ACC112 (cell line): ENCODE data around the gene ANKS1A.
A peak's percentile ranks its signal among the peaks of the same experiment; 100 is the strongest.

Source experiments
- H2AFZ ChIP-seq: fragments of 200-600 bp; sonication (generic); one replicate; pipeline ENCODE4 v1.6.0; 2017; ENCODE audit warnings: antibody characterized with exemption, low read length; ENCODE audit not compliant: unreplicated experiment
- H3K27ac ChIP-seq: fragments of 200-600 bp; sonication (generic); 2 replicates; pipeline ENCODE4 v1.5.1; 2014; ENCODE audit warnings: low read depth, mild to moderate bottlenecking, antibody characterized with exemption, low read length, moderate library complexity
- H3K27me3 ChIP-seq: fragments of 200-600 bp; sonication (generic); 2 replicates; pipeline ENCODE4 v1.6.1; 2014; ENCODE audit warnings: mild to moderate bottlenecking, antibody characterized with exemption, low read length, moderate library complexity, mixed read lengths; ENCODE audit not compliant: insufficient read depth
- H3K36me3 ChIP-seq: fragments of 200-600 bp; sonication (generic); 2 replicates; pipeline ENCODE4 v1.6.1; 2016; ENCODE audit warnings: mild to moderate bottlenecking, antibody characterized with exemption, low read length, moderate library complexity, mixed read lengths; ENCODE audit not compliant: insufficient read depth
- H3K4me1 ChIP-seq: fragments of 200-600 bp; sonication (generic); one replicate; pipeline ENCODE4 v1.6.1; 2016; ENCODE audit warnings: low read length, mixed read lengths; ENCODE audit not compliant: insufficient read depth, unreplicated experiment, control insufficient read depth
- H3K4me3 ChIP-seq: fragments of 200-600 bp; sonication (generic); 2 replicates; pipeline ENCODE4 v1.5.1; 2014; ENCODE audit warnings: mild to moderate bottlenecking, low read depth, low read length
- H3K79me2 ChIP-seq: fragments of 200-600 bp; sonication (generic); one replicate; pipeline ENCODE4 v1.6.0; 2016; ENCODE audit warnings: low read length; ENCODE audit not compliant: control insufficient read depth, unreplicated experiment, insufficient read depth

ANKS1A gene

DNA sequence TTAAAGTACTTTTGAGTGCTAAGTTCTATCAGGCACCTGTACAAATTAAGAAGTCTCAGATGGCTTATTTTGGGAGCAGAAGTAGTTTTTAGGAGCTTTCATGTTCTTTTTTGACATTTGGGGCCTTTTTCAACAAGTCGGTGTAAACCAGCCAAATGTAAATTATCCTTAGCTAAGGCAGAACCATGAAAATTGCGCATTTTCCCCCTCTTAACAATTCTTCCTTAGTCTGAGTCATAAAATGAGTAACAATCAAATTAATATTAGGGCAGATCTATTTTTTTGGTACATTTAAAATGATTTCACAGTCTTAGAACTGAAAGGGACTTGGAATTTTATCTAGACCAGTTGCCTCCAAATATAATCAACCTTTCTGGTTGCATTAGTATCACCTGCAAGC is 87.2 kb downstream of the ANKS1A start:
- Histone ChIP-seq H3K4me3 (no peak overlapping the region), H3K36me3 (no peaks in the 10 kb centered on the region), H3K4me1 (peaks cover under 1% of the 10 kb centered on the region), H3K27me3 (no peaks in the 10 kb centered on the region), H2AFZ (no peak overlapping the region), H3K79me2 (no peaks in the 10 kb centered on the region), H3K27ac (no peak overlapping the region)

DNA sequence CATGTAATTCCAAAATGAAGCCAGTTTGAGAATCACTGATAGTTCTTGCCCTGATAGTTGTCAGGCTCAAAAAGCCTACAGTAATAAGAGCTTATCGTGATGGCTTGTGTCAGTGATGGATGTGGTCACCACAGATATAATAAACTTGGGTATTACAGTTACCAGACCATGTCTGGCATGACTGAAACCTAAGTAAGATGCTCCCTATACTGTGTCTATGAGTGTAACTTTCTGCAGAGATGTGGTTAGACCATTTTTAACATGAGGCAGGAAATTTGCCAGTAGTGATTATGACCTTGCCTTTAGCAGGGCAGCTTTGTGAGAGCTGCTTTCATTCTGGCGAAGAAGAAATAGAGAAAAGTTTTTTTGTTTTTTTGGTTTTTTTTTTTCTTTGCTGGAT is 90.2 kb downstream of the ANKS1A start:
- no peak overlapping the region for H2AFZ ChIP-seq
- no peaks in the 10 kb centered on the region for H3K36me3 ChIP-seq
- peaks cover 8% of the 10 kb centered on the region for H3K4me1 ChIP-seq
- H3K27me3 ChIP-seq, result no peaks in the 10 kb centered on the region
- no peak overlapping the region for H3K27ac ChIP-seq
- no peak overlapping the region for H3K4me3 ChIP-seq
- H3K79me2 ChIP-seq, result no peaks in the 10 kb centered on the region

DNA sequence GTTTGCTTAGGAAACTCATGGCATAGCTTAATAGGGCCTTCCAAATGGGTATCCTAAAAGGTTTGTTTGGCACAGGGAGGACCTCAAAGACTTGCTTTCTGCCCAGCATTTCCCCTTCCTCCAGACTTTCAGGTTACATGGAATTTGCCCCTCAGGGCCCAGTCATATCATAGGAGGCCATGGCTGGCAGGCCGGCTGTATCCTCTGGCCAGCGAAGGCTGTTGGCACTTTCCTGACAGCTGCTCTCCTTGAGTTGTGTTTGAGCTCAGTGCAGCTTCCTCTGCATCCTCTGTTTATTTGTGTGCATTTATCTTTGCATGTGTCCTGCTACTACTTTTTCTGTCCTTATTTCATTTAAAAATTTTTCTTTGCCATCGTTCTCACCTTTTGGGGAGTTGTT is 90.9 kb downstream of the ANKS1A start:
- H3K79me2 ChIP-seq, result no peaks in the 10 kb centered on the region
- no peak overlapping the region for H3K4me3 ChIP-seq

DNA sequence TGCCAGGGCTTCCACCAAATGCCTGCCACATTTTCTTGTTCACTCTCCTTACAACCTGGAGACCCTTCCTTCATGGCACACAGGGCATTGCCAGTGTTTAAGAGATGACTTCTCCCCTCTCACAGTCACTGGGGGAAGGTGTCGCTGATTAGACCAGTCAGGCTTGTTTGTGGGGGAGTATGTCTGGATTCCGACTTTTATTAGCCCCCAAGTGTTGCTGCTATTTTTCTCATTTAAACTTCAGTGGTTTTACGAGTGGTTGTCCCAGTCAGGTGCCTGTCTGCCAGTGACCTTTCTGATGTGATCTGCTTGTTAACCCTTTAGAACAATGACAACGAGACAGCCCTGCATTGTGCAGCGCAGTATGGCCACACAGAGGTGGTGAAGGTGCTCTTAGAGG is 92.3 kb downstream of the ANKS1A start:
- peaks cover 8% of the 10 kb centered on the region for H3K4me1 ChIP-seq
- no peak overlapping the region for H3K27ac ChIP-seq
- H3K79me2 ChIP-seq, result no peaks in the 10 kb centered on the region
- no peak overlapping the region for H3K4me3 ChIP-seq
- H3K27me3 ChIP-seq, result no peaks in the 10 kb centered on the region
- H3K36me3 ChIP-seq, result no peaks in the 10 kb centered on the region
- no peak overlapping the region for H2AFZ ChIP-seq

More for the DNA sequence above, 90.9 kb downstream of the ANKS1A start:
- Histone ChIP-seq H3K27ac (no peak overlapping the region), H3K36me3 (no peaks in the 10 kb centered on the region), H2AFZ (no peak overlapping the region), H3K4me1 (peaks cover 8% of the 10 kb centered on the region), H3K27me3 (no peaks in the 10 kb centered on the region)

DNA sequence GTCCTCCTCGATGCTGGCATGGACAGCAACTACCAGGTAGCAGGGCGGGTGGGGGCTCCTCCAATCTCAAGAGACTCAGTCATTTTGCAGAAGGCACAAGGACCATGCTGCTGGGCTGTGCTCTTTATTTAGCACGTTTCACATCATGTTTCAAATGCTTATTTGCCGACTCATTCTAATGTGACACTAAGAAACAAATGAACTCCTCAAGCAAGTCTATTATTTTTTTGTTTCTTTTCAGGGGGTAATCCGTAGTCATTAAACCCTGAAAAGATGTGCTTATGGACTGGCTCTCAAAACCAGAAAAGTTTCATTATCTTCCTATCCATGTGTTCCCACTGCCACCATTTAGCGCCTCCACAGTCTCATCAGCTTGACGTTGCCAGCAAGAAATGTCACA is 92.9 kb downstream of the ANKS1A start:
- H3K79me2 ChIP-seq, result no peaks in the 10 kb centered on the region
- no peak overlapping the region for H3K4me3 ChIP-seq
- H3K36me3 ChIP-seq, result no peaks in the 10 kb centered on the region
- H3K4me1 ChIP-seq, result peaks cover 8% of the 10 kb centered on the region
- no peaks in the 10 kb centered on the region for H3K27me3 ChIP-seq
- H2AFZ ChIP-seq, result no peak overlapping the region
- peak overlapping the region; percentile 16; the same call in 1 of the 2 replicates for H3K27ac ChIP-seq

DNA sequence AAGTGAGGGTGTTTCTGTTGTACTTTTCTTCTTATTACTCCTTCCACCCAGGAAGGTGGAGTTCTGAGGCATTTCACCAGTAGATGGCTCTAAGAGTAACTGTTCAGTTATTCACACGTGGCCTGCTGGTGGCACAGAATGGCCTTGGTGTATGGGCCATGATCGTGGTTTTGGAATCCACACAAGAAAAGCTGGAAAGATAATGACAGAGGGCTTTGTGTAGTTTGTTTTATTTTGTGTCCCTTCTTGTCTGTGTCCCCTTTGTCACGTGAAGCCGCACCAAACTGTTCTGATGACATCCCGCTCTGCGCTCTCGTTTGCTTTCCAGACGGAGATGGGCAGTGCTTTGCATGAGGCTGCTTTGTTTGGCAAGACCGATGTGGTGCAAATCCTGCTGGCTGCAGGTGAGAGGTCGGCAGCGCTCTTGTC is 93.4 kb downstream of the ANKS1A start:
- Histone ChIP-seq H3K36me3 (no peaks in the 10 kb centered on the region), H3K27ac (no peak overlapping the region), H3K27me3 (no peaks in the 10 kb centered on the region), H3K4me3 (no peak overlapping the region), H3K4me1 (peaks cover 8% of the 10 kb centered on the region), H2AFZ (no peak overlapping the region), H3K79me2 (no peaks in the 10 kb centered on the region)

DNA sequence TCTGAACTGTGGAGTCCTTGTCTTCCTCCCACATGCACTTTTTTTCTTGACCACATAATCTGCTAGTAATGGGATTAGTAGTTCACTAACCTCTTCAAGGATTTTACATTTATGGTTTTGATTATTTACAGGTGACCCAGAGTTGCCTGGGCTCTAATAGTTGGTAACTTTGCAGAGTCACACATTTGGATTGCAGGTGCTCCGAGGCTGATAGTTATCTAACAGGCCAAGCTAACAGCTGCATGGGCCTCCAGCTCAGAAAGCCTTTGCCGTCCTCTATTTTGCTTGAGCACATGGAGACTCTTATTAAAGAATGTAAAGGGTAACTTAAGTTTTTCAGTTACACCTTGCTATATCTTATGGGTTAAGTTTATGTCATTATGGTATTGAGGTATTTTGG is 95.4 kb downstream of the ANKS1A start:
- Histone ChIP-seq H3K36me3 (no peaks in the 10 kb centered on the region), H3K4me3 (no peak overlapping the region), H3K27ac (no peak overlapping the region), H2AFZ (no peak overlapping the region), H3K27me3 (no peaks in the 10 kb centered on the region), H3K79me2 (no peaks in the 10 kb centered on the region), H3K4me1 (peaks cover 8% of the 10 kb centered on the region)

DNA sequence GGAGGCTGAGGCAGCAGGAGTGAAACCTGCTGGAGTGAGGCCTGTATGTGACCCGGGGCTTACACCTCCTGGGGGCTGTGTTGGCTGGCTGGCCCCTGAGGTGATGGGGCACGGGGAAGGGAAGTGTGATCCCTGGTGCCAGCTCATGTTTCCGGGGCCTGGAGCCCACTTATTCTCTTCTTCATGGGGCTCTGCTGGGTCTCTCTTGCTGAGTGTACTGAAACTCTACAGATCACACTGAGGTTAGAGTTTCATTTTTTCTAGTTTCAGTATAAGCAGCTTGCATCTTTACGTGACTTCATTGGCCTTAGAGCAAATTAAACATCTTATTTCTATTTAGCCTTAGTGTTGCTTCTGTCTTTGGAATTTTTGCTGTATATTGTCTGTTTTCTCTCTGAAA is 96.2 kb downstream of the ANKS1A start:
- Histone ChIP-seq H3K4me3 (no peak overlapping the region), H3K36me3 (no peaks in the 10 kb centered on the region), H3K27ac (no peak overlapping the region), H2AFZ (no peak overlapping the region), H3K79me2 (no peaks in the 10 kb centered on the region), H3K4me1 (peaks cover 8% of the 10 kb centered on the region), H3K27me3 (no peaks in the 10 kb centered on the region)

DNA sequence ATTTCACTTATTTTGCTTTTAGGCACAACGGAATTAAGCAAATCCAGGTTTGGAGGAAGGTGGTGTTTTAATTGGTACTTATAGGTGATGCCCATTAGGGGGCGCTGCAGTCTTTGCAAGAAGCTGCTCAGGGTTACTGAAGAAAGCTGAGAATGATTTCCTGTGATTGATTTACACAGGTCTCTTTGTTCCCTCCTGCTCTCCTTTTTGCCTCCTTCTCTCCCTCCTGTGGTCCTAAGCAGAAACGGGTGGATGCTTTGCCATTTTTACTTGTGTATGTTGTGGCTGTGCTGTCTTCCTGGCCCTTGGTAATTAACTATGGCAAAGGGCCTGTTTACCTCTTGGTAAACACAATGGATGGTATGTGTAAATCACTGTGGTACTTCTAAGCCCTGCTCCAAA is 97.8 kb downstream of the ANKS1A start:
- Histone ChIP-seq H2AFZ (no peak overlapping the region), H3K36me3 (no peaks in the 10 kb centered on the region), H3K79me2 (no peaks in the 10 kb centered on the region), H3K27ac (no peak overlapping the region), H3K4me3 (no peak overlapping the region), H3K27me3 (no peaks in the 10 kb centered on the region), H3K4me1 (peaks cover 11% of the 10 kb centered on the region)

DNA sequence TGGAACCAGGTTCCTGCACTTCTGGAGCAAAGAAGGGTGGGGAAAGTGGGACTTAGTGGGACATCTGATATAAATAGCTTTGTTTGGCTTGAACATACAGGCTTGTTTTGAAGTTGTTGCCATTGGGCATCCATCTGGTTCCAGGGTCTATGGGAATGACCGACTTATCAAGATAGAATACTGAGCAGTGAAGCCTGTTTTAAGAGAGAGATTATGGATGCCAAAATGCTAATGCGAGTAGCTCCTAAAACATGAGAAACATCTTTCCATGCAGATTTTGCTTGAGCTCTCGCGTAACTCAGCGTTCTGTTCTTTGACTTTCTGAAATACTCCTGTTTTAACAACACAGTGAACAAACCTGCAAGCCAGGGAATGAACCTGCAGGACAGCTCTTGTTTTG is 98.5 kb downstream of the ANKS1A start:
- Histone ChIP-seq H3K4me3 (no peak overlapping the region), H3K27ac (no peak overlapping the region), H3K27me3 (no peaks in the 10 kb centered on the region), H3K4me1 (peaks cover 7% of the 10 kb centered on the region), H3K79me2 (no peaks in the 10 kb centered on the region), H3K36me3 (no peaks in the 10 kb centered on the region), H2AFZ (no peak overlapping the region)

DNA sequence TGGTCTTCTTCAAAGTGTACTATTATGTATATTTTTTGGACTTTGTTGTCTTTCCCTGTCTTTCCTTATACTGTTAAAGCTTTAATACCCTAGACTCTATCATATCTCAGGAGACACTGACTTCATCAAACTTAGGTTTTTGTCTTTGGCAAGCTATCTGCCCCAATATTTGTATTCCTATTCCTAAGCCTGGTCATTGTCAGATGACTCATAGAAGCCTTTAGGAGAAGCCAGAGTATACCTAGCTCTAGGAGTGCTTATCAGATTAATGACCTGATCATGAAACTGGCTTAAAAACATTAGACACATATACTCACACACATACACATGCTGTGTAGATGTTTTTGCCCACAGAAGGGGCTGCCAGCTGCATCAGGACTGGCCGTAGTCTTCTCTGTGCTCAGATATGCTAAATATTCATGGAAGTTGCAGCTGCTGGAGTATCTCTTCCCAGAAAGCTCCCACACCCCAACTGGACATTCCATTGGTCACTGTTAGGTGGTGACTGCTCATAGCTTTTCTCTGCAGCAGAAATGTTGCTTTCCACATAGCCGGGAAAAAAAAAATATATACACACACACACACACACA is 102.0 kb downstream of the ANKS1A start:
- Histone ChIP-seq H3K4me1 (peaks cover 7% of the 10 kb centered on the region), H3K4me3 (no peak overlapping the region), H3K36me3 (no peaks in the 10 kb centered on the region), H3K27ac (no peak overlapping the region), H2AFZ (no peak overlapping the region), H3K79me2 (no peaks in the 10 kb centered on the region), H3K27me3 (no peaks in the 10 kb centered on the region)
